ENCODE results near the gene CHST10.

Gene CHST10

GRCh38 chr2:100437751-100438150 lies 20.3 kb upstream of the CHST10 start:
- ChIA-PET CTCF (interaction anchor here (0.6 to 1.8 kb wide), 2 partner anchors 10 kb away, joined by 4 read pairs; no protein-coding TSS in a partner anchor), POLR2A (no interaction called here)
- Histone ChIP-seq H3K9me3 (ENCODE audit: control insufficient read depth, insufficient read depth, low read depth, low read length) (no peaks in the 10 kb centered on the region), H3K36me3 (ENCODE audit: control insufficient read depth in 2 of 2, insufficient read depth in 1 of 2, low read length in 2 of 2) (no peaks in the 10 kb centered on the region), H3K27ac (ENCODE audit: extremely low read depth, low read depth, low read length) (no peak overlapping the region), H3K4me3 (ENCODE audit: low read depth, low read length) (no peak overlapping the region), H3K4me1 (ENCODE audit: control insufficient read depth, insufficient read depth, low read length) (no peaks in the 10 kb centered on the region)
- TF ChIP-seq ZNF211 (tag by site-specific recombination; IDR thresholded peaks at IDR 0.05; ENCODE audit: low read depth) (no peak), MEIS1 (CRISPR knock-in tag; IDR thresholded peaks at IDR 0.05; ENCODE audit: borderline replicate concordance) (no peak), ZNF350 (tag by site-specific recombination; IDR thresholded peaks at IDR 0.05) (no peak), ZNF530 (tag by site-specific recombination; IDR thresholded peaks at IDR 0.05; ENCODE audit: low read depth) (no peak), OSR2 (tag by site-specific recombination; IDR thresholded peaks at IDR 0.05) (no peak), ZNF202 (tag by site-specific recombination; IDR thresholded peaks at IDR 0.05; ENCODE audit: borderline replicate concordance) (no peak), ZNF394 (tag by site-specific recombination; IDR thresholded peaks at IDR 0.05; ENCODE audit: borderline replicate concordance) (no peak), BCL11A (tag by site-specific recombination; IDR thresholded peaks at IDR 0.05; ENCODE audit: low read depth) (no peak)

DNA sequence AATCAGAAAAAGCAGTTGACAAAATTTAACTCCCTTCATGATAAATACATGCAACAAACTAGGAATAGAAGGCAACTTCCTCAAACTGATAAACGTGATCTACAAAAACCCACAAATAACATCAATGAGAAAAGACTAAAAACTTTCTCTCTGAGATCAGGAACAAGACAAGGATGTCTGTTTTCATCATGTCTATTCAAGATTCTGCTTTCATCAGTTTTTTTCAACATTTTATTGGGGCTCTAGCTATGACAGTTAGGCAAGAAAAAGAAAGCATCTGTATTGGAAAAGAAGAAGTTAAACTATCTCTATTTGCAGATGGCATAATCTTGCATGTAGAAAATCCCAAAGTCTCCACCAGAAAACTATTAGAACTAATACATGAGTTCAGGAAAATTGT lies 12.3 kb upstream of the CHST10 start:
- no peaks in the 10 kb centered on the region for H3K9me3 ChIP-seq (ENCODE audit: control insufficient read depth, insufficient read depth, low read depth, low read length)
- ChIA-PET POLR2A (no interaction called here), CTCF (interaction anchor here (0.6 kb wide), 1 partner anchor 582 kb away, joined by 3 read pairs; no protein-coding TSS in a partner anchor)
- H3K4me3 ChIP-seq (ENCODE audit: low read depth, low read length) = no peak overlapping the region
- H3K36me3 ChIP-seq (ENCODE audit: control insufficient read depth in 2 of 2, insufficient read depth in 1 of 2, low read length in 2 of 2) = no peaks in the 10 kb centered on the region
- TF ChIP-seq, protein P1, sequence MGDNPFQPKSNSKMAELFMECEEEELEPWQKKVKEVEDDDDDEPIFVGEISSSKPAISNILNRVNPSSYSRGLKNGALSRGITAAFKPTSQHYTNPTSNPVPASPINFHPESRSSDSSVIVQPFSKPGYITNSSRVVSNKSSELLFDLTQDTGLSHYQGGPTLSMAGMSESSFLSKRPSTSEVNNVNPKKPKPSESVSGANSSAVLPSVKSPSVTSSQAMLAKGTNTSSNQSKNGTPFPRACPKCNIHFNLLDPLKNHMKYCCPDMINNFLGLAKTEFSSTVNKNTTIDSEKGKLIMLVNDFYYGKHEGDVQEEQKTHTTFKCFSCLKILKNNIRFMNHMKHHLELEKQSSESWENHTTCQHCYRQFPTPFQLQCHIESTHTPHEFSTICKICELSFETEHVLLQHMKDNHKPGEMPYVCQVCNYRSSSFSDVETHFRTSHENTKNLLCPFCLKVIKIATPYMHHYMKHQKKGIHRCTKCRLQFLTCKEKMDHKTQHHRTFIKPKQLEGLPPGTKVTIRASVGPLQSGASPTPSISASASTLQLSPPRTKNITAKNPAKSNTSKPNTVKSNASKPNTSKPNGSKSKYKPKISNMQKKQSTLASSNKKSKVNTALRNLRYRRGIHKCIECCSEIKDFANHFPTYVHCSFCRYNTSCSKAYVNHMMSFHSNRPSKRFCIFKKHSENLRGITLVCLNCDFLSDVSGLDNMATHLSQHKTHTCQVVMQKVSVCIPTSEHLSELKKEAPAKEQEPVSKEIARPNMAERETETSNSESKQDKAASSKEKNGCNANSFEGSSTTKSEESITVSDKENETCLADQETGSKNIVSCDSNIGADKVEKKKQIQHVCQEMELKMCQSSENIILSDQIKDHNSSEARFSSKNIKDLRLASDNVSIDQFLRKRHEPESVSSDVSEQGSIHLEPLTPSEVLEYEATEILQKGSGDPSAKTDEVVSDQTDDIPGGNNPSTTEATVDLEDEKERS (tag by site-specific recombination; IDR thresholded peaks at IDR 0.05) = no peak
- TF ChIP-seq ZBTB1 (tag by site-specific recombination; IDR thresholded peaks at IDR 0.05) (no peak), ZNF639 (tag by site-specific recombination; IDR thresholded peaks at IDR 0.05) (no peak), ZNF157 (tag by site-specific recombination; IDR thresholded peaks at IDR 0.05) (no peak), HOXC10 (CRISPR knock-in tag; IDR thresholded peaks at IDR 0.05) (no peak), ZBTB20 (tag by site-specific recombination; IDR thresholded peaks at IDR 0.05) (no peak), ZNF121 (tag by site-specific recombination; IDR thresholded peaks at IDR 0.05) (no peak), ZNF692 (tag by site-specific recombination; IDR thresholded peaks at IDR 0.05) (no peak), GLIS1 (tag by site-specific recombination; IDR thresholded peaks at IDR 0.05) (no peak), ELK4 (IDR thresholded peaks at IDR 0.05; ENCODE audit: borderline replicate concordance, low read depth, low read length) (no peak), ZNF585B (tag by site-specific recombination; IDR thresholded peaks at IDR 0.05) (no peak)
- TF ChIP-seq, protein P2, sequence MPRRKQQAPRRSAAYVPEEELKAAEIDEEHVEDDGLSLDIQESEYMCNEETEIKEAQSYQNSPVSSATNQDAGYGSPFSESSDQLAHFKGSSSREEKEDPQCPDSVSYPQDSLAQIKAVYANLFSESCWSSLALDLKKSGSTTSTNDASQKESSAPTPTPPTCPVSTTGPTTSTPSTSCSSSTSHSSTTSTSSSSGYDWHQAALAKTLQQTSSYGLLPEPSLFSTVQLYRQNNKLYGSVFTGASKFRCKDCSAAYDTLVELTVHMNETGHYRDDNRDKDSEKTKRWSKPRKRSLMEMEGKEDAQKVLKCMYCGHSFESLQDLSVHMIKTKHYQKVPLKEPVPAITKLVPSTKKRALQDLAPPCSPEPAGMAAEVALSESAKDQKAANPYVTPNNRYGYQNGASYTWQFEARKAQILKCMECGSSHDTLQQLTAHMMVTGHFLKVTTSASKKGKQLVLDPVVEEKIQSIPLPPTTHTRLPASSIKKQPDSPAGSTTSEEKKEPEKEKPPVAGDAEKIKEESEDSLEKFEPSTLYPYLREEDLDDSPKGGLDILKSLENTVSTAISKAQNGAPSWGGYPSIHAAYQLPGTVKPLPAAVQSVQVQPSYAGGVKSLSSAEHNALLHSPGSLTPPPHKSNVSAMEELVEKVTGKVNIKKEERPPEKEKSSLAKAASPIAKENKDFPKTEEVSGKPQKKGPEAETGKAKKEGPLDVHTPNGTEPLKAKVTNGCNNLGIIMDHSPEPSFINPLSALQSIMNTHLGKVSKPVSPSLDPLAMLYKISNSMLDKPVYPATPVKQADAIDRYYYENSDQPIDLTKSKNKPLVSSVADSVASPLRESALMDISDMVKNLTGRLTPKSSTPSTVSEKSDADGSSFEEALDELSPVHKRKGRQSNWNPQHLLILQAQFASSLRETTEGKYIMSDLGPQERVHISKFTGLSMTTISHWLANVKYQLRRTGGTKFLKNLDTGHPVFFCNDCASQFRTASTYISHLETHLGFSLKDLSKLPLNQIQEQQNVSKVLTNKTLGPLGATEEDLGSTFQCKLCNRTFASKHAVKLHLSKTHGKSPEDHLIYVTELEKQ (tag by site-specific recombination; IDR thresholded peaks at IDR 0.05; ENCODE audit: borderline replicate concordance) = no peak
- TF ChIP-seq, protein P3, sequence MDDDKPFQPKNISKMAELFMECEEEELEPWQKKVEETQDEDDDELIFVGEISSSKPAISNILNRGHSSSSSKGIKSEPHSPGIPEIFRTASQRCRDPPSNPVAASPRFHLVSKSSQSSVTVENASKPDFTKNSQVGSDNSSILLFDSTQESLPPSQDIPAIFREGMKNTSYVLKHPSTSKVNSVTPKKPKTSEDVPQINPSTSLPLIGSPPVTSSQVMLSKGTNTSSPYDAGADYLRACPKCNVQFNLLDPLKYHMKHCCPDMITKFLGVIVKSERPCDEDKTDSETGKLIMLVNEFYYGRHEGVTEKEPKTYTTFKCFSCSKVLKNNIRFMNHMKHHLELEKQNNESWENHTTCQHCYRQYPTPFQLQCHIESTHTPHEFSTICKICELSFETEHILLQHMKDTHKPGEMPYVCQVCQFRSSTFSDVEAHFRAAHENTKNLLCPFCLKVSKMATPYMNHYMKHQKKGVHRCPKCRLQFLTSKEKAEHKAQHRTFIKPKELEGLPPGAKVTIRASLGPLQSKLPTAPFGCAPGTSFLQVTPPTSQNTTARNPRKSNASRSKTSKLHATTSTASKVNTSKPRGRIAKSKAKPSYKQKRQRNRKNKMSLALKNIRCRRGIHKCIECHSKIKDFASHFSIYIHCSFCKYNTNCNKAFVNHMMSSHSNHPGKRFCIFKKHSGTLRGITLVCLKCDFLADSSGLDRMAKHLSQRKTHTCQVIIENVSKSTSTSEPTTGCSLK (tag by site-specific recombination; IDR thresholded peaks at IDR 0.05) = no peak
- H3K27ac ChIP-seq (ENCODE audit: extremely low read depth, low read depth, low read length) = no peak overlapping the region
- H3K4me1 ChIP-seq (ENCODE audit: control insufficient read depth, insufficient read depth, low read length) = no peaks in the 10 kb centered on the region
